COR-L47 (cell line): ENCODE results near the gene GAS6.
"Not testable (repeated sequence)": the region's sequence is repeated elsewhere in the genome, so short reads cannot be mapped to it uniquely, and the experiment has no call there.

Source experiments
- DNase-seq: peaks from one replicate; lab custom pipeline; 2025; lab: John Stamatoyannopoulos, UW

The GAS6 gene

GRCh38 chr13:113863524-113864272 is at the start of gene GAS6:
GAS6 (minus strand) TSS chr13:113864076; CDS start chr13:113863920, 156 bp downstream.
- peak; percentile 52 for DNase-seq

DNA sequence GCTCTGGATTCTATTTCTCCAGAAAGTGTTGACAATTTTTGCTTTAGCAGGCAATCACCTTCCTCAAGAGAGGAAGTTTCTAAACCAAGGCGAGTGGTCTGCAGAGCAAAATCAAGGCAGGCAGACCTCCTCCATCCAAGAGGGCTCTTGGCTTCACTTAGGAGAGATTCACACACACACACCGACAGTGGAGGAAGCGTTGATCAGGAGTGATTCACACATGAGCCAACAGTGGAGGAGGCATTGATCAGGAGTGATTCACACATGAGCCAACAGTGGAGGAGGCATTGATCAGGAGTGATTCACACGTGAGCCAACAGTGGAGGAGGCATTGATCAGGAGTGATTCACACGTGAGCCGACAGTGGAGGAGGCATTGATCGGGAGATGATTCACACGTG is 49.5 kb upstream of the GAS6 start:
- not testable (repeated sequence) for DNase-seq

- DNase-seq, result no peak
Observed at GRCh38 chr13:113912596-113912995, 48.7 kb upstream of the GAS6 start.

DNA sequence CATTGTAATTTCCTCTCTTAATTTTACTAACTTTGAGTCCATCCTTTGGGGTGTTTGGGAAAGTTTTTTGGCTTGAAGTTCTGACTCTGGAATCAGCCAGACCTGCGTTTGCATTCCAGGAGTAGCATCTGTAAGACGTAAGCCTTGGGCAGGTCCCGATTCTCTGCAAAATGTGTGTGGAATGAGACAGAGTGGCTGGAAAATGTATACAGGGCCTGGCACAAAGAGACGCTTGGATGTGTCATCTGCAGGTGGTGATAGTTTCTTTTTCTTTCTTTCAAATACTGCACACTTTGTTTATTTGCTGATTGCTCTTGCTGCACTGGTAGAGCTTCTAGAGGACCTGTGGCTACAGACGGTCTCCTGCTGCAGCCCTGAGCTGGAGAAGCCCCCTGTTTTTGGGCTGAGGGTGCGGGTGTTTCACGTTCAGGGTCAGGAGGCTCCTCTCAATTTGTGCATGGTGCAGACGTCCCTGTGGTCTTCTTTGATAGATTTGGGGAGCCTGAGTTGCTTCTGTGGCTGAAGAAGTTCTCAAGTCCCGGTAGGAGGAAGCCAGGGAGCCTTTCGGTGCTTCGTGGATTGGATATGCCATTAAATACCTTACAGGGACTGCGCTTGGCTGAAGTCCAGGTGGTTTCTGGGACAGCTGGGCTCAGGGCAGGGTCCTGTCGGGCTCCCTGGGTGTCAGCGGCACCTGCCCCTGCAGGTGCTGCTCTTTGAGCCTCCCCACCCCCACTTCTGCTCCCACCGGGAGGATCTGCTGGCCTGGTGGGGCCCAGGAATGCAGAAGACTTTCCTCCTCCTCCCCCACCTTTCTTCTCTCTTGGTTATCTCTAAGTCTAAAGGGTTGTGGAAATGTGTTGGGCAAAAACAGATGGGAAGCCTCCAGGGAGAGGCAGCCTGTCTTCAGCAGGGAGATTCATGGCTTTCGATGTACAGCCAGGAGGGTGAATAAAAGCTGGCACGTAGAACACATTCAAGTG is 44.0 kb upstream of the GAS6 start:
- peak; percentile 17 for DNase-seq

DNA sequence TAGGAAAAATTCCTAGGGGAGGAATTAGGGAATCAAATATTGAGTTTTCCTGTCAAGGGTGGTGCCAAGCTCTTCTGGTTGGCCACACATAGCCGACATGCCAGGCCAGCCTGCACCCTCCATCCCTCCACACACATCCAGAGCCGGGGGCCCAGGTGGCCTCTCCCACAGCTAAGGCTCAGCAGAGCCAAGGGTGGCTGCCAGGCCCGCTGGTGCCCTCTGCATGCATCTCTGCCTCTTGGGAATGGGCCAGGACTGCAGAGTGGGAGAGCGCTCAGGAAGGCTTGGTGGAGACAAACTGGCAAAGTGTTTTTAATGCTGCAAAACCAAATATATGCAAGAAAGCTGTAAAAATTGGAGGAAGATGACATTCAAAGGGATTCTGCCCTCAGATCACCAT is 42.7 kb upstream of the GAS6 start:
- DNase-seq, result no peak

DNA sequence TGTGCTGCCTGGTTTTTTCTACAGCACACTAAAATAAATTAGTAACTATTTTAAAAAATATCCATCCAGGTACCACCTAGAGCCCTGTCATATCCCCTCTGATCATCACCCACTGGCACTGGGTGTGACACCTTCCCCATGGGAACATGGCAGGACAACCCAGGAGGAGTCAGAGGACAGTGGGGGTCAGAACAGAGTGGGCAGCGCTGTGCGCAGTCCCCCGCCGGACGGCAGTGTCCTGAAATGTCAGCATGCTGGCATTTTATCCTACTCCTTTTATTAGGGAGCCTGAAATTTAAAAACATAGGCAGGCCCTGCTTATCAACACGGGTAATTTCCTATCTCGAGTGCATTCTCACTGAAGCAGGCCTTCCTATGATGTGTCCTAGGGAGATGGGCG is 42.1 kb upstream of the GAS6 start:
- DNase-seq, result no peak

DNA sequence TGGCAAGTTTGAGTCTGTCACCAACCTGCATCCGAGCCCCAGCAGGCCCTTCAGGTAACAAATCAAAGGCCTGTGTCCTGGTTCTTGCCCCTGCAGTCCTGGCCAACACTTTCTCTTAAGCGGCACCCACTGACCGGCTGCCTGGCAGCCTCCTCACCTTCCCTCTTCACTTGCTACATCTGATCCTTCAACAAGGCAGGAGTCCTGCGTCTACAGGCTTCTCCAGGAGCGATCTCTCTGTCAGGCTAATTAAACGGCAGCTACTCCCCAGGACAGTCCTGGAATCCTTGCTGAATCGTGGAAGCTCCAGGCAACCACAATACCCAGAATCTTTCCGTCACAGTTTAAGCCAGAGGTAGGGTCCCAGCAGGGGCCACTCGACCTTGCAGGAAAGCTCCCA is 41.1 kb upstream of the GAS6 start:
- DNase-seq, result no peak

DNA sequence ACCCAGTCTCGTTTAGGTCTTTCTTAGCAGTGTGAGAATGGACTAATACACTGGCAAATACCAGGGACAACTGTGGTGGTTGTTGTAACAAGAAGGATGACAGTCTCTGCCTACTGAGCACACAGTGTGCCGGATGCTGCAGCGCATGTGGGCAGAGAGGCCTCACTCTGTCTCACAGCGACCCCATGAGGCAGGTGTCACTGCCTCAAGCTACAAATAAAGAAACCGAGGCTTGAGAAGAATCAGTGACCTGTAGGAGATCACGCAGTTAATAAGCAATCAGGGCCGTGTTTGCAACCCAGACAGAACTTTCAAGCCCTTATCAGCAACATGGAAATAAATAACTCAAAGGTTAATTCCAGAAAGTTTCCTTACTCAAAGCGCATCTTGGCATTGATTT is 40.5 kb upstream of the GAS6 start:
- peak; percentile 46 for DNase-seq

- no peak for DNase-seq
Observed at GRCh38 chr13:113903912-113904311, 40.0 kb upstream of the GAS6 start.

DNA sequence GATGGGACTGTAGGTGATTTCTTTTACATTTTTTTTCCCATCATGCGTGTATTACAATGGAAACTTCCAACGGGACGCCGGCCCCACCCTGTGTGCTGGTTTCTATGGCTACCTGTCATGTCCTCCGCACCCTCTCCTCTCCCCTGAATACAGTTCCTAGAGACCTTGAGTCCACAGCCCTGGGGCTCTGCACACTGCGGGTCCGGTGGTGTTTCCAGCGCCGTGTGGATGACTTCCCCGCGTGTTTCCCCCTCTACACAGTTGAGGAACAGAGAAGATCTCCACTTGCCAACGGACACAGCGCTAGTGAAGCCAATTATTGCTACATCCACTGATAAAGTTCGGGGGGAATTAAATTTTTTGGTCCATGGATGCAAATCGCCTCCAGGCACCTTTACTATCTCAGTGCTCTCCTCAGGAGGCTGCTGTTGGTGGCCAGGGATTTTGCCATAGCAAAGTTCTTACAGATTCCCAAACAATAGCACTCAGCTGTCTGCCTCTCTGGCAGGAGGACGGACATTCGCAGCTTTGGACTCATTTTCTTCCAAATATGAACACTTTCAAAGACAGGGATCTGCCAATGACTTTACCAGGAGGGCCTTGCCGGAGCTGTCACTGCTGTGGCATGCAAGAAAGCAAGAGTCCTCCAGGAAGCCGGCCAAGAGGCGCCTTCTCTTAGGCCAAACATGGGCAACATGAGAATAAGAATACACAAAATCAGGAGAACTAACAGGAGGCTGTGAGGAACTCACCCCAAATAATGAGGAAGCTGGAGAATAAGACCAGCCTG is 39.3 kb upstream of the GAS6 start:
- DNase-seq, result no peak

GRCh38 chr13:113902481-113902880 is 38.6 kb upstream of the GAS6 start:
- DNase-seq, result no peak

- no peak for DNase-seq
Observed at GRCh38 chr13:113901642-113902041, 37.8 kb upstream of the GAS6 start.

DNA sequence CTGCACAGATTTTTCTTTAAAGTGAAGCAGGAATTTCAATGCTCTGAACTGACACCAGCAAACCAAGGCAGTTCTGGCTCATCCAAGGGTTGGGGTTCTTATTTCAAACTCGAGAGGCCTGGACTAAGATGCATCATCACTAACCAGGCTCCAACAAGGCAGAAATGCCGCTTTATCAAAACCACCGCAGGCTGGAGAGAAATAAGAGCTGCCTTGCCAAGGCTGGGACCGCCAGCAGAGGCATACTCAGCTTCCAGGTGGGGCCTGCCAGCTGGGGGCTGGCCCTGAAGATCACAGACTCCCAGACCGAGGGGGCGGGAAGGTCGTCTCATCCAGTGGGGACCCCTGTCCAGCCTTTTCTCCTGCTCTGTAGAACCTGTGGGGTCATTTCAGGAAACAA is 37.4 kb upstream of the GAS6 start:
- DNase-seq, result no peak

DNA sequence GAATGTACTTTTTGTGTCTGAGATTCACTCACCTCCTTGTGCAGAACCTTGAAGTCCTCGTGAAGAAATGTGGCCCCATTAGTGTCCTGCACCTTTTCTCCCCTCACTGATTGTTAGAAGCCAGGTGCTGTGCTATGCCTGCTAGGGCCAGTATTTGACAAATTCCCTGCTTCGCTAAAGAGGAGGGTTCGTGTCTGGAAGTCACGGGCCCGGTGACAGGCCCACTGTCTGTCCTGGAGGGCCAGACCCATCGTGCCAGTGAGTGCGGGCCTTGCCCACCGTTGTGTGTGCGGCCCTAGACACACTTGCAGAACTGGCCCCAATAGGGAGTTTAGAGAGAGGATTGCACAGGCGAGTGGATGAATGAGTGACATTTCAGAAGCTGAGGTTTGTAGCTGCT is 36.8 kb upstream of the GAS6 start:
- no peak for DNase-seq

DNA sequence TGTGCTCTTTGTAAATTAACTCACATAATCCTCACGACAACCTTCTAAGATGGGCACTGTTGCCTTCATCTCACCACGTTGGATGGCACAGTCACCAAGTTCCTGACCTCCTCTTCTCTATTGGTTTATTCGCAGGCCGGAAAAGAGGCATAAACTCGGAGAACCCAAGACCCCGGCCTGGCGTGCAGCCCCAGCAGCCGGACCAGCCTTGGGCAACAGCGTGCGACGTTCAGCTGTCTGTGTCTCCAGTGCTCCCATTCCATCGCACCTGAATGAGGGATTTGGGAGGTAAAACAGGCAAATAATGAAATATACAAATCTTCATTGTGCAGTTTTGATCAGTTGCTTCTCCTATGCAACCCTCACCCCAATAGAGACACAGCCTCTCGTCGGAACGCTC is 34.5 kb upstream of the GAS6 start:
- DNase-seq, result no peak

- DNase-seq, result no peak
Observed at GRCh38 chr13:113897966-113898365, 34.1 kb upstream of the GAS6 start.

DNA sequence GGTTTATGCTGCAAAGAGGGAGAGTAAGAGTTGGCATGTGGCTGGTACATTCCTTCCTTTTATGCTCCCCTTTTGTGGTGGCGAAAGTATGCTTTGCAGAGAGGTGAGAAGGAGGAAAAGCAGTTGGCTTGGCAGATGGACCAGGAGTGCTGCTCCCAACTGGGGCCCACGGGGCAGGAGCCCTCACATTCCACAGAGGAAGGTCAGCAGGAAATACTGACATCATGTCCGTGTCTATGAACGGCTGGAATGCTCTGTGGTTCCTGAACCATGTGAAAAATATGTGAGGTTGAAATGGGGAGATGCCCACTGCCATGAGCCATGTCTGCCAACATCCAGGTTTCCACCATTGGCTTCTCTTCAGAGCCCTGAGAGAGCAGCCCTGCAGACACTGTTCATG is 33.3 kb upstream of the GAS6 start:
- DNase-seq, result no peak

DNA sequence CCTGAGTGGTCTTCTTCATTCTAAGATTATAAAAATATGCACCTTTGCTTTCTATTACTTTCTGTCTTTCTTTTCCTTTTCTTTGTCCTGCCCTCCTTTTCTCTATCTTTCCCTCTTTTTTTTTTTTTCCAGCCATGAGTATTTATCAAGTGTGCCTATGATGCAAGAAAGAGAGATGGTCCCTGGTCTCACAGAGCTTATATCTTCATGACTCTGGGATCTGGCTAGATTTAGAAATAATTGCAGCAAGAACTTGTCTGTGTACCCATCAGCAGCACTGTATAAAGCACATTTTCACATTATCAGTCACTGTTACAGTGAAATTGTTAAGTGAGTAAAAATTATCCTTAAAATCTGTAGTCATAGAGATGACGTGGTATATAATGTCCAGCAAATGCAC is 31.6 kb upstream of the GAS6 start:
- no peak for DNase-seq

GRCh38 chr13:113890774-113891480 is 27.1 kb upstream of the GAS6 start:
- no peak for DNase-seq

DNA sequence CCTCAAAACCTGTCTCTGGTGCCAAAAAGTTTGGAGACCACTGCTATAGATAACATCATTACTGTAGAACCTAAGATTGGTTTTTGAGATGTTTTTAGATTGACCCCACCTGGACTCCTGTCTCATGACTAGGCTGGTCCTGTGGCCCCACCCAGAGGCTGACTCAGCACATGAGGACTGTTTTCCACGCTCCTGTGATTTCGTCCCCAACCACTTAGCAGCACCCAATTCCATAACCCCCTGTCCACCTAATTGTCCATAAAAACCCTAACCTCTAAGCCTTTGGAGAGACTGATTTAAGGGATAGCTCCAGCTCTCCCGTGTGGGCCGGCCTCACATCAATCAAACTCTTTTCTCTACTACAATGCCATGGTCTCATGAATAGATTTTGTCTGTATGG is 25.6 kb upstream of the GAS6 start:
- no peak for DNase-seq

DNA sequence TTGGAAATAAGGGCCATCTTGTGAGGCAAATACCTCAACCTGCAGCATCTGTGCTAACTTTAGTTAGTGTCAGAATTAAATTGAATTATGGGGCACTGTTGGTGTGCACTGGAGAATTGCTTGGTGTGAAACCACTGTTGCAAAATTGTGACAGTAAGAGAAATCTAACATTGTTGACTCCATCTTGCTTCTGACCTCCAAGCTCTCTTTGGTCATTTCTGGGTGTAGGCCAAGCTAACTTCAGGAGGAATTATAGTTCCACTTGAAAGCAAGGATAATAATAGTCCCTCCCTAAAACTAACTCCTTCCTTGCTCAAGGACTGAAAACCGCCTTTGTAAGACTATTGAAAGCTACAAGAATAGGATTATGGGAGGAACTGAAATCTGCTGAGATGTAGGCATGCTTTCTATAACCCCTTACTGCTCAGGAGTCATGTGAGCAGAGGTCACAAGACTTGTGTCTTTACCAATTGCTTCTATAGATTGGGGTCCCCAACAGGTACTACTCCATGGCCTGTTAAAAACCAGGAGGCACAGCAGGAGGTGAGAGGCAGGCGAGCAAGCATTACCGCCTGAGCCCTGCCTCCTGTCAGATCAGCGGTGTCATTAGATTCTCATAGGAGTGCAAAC is 24.9 kb upstream of the GAS6 start:
- DNase-seq, result no peak
